Upper lobe of left lung (tissue), 6 donors: ENCODE data around the gene PPP1R12B. TPM values are rescaled to one million over a fixed set of nuclear protein-coding genes. Genes with fewer than 3 reads are reported as not detected.
"Not testable (repeated sequence)": the region's sequence is repeated elsewhere in the genome, so short reads cannot be mapped to it uniquely, and the experiment has no call there.

ENCODE experiments used
- ATAC-seq, 2 donors: fragments of 200-7000 bp; cut with Tn5 transposase; one replicate each; pipeline ENCODE4 v1.9.1; 2022; ENCODE audit warnings: mild to moderate bottlenecking in 2 of 2, moderate library complexity in 2 of 2; ENCODE audit not compliant: low FRiP score in 2 of 2
- DNase-seq, 2 donors: peaks; one replicate each; pipeline ENCODE4 v3.0.0-alpha.2; 2019 to 2020
- H3K27ac ChIP-seq, 4 donors: fragments of 200-600 bp; sonication (generic); one replicate each; pipeline ENCODE4 v1.5.1; 2016 to 2019
- H3K27me3 ChIP-seq, 4 donors: fragments of 200-600 bp; sonication (generic); one replicate each; pipeline ENCODE4 v1.5.1; 2017 to 2019
- H3K36me3 ChIP-seq, 4 donors: fragments of 200-600 bp; sonication (generic); one replicate each; pipeline ENCODE4 v1.5.1; 2016 to 2019
- H3K4me1 ChIP-seq, 4 donors: fragments of 200-600 bp; sonication (generic); one replicate each; pipeline ENCODE4 v1.5.1; 2018 to 2019
- H3K4me3 ChIP-seq, 4 donors: fragments of 200-600 bp; sonication (generic); one replicate each; pipeline ENCODE4 v1.5.1; 2017 to 2019; ENCODE audit warnings: mild to moderate bottlenecking in 2 of 4, moderate library complexity in 1 of 4
- H3K9me3 ChIP-seq, 4 donors: fragments of 200-600 bp; sonication (generic); one replicate each; pipeline ENCODE4 v1.5.1; 2018 to 2019
- CTCF ChIP-seq, 6 experiments: fragments of 450-650 bp in 4 of 6; fragments of 200-600 bp in 2 of 6; sonication (generic) in 2 of 6; IDR thresholded peaks; one replicate each; pipeline ENCODE4 v1.5.1; 2016 to 2019; ENCODE audit warnings: antibody characterized with exemption in 6 of 6
- EP300 ChIP-seq, 4 donors: sonication (generic); formaldehyde crosslinking; IDR thresholded peaks; one replicate each; pipeline ENCODE4 v1.5.1; 2017; ENCODE audit warnings: antibody characterized with exemption in 4 of 4, control low read depth in 2 of 4
- POLR2A ChIP-seq, 4 donors: fragments of 450-650 bp; IDR thresholded peaks; one replicate each; pipeline ENCODE4 v1.5.1; 2016 to 2017; ENCODE audit warnings: antibody characterized with exemption in 4 of 4, mild to moderate bottlenecking in 2 of 4
- POLR2AphosphoS5 ChIP-seq, 2 donors: sonication (generic); formaldehyde crosslinking; IDR thresholded peaks; one replicate each; pipeline ENCODE4 v1.5.1; 2017; ENCODE audit warnings: antibody characterized with exemption in 2 of 2
- WGBS, 2 donors: methylation state at CpG; one replicate each; pipeline ENCODE4 v1.1.5; 2017 to 2018; 5-methylcytosine and 5-hydroxymethylcytosine counted together
- total RNA-seq, 6 donors: library from RNA; depleted of rRNA in 4 of 6; stranded (reverse); fragments of >200 nt in 4 of 6; gene quantifications; one replicate each; pipeline versions ENCODE4 v1.1.0 to v1.2.1, GENCODE V29; 2016 to 2021
- donor health status: DM: no; HTN: no; CAD: no; lungs with moderate emphysema.
- donor health status: DM: no; HTN: yes; CAD: no; lungs with severe emphysema.

PPP1R12B gene
- total RNA-seq, 6 donors from 2014 or later = 27.6 to 120 (median 40.5) TPM

- no peak overlapping the region for H3K4me3 ChIP-seq
- WGBS, 2 donors = 86 to 100% methylated on average over 1 to 3 of the region's 3 CpGs
- no peak for DNase-seq
- H3K4me1 ChIP-seq = peaks cover 3 to 7% (median 5%) of the 10 kb centered on the region in 4 donors
- no peak for TF ChIP-seq POLR2A (IDR thresholded peaks at IDR 0.05)
- TF ChIP-seq POLR2AphosphoS5 (IDR thresholded peaks at IDR 0.05) = no peak
- no peak for TF ChIP-seq EP300 (IDR thresholded peaks at IDR 0.05)
- no peak for TF ChIP-seq CTCF (IDR thresholded peaks at IDR 0.05)
- no peaks in the 10 kb centered on the region for H3K36me3 ChIP-seq
- no peaks in the 10 kb centered on the region for H3K9me3 ChIP-seq
- H3K27ac ChIP-seq = no peak overlapping the region
- H3K27me3 ChIP-seq = no peaks in the 10 kb centered on the region
- no peak for ATAC-seq
Measured at GRCh38 chr1:202621446-202621845, 272.9 kb downstream of the PPP1R12B start.

GRCh38 chr1:202622388-202622787 lies 273.9 kb downstream of the PPP1R12B start:
- TF ChIP-seq POLR2A (IDR thresholded peaks at IDR 0.05) (no peak), CTCF (IDR thresholded peaks at IDR 0.05) (no peak), POLR2AphosphoS5 (IDR thresholded peaks at IDR 0.05) (no peak), EP300 (IDR thresholded peaks at IDR 0.05) (no peak)
- Histone ChIP-seq H3K36me3 (no peaks in the 10 kb centered on the region), H3K9me3 (no peaks in the 10 kb centered on the region), H3K27ac (no peak overlapping the region), H3K4me3 (no peak overlapping the region), H3K4me1 (peaks cover 0 to 5% (median 4%) of the 10 kb centered on the region in 4 donors), H3K27me3 (no peaks in the 10 kb centered on the region)
- ATAC-seq (no peak), DNase-seq (no peak)
- WGBS, 2 donors = 92 to 93% methylated on average over 8 of the region's 8 CpGs

GRCh38 chr1:202623075-202623474 lies 274.6 kb downstream of the PPP1R12B start:
- 82% methylated on average over 5 of the region's 7 CpGs; no CpG with 5 or more reads in 1 of the 2 donors for WGBS, 2 donors
- Histone ChIP-seq H3K27me3 (no peaks in the 10 kb centered on the region), H3K4me3 (no peak overlapping the region), H3K4me1 (peaks cover 0 to 5% (median 4%) of the 10 kb centered on the region in 4 donors), H3K27ac (no peak overlapping the region), H3K9me3 (no peaks in the 10 kb centered on the region), H3K36me3 (no peaks in the 10 kb centered on the region)
- ATAC-seq = no peak
- peak in 1 of 2 donors; percentile 44 for DNase-seq
- TF ChIP-seq CTCF (IDR thresholded peaks at IDR 0.05) (no peak), POLR2A (IDR thresholded peaks at IDR 0.05) (no peak), POLR2AphosphoS5 (IDR thresholded peaks at IDR 0.05) (no peak), EP300 (IDR thresholded peaks at IDR 0.05) (no peak)

GRCh38 chr1:202623476-202623875 lies 275.0 kb downstream of the PPP1R12B start:
- not testable (repeated sequence) for H3K4me3 ChIP-seq

GRCh38 chr1:202624088-202624780 lies 275.7 kb downstream of the PPP1R12B start:
- Histone ChIP-seq H3K9me3 (no peaks in the 10 kb centered on the region), H3K4me3 (no peak overlapping the region), H3K27ac (no peak overlapping the region), H3K36me3 (no peaks in the 10 kb centered on the region), H3K4me1 (peaks cover 4 to 11% (median 7%) of the 10 kb centered on the region in 4 donors), H3K27me3 (no peaks in the 10 kb centered on the region)
- TF ChIP-seq CTCF (IDR thresholded peaks at IDR 0.05) = no peak
- no peak for TF ChIP-seq POLR2A (IDR thresholded peaks at IDR 0.05)
- TF ChIP-seq POLR2AphosphoS5 (IDR thresholded peaks at IDR 0.05) = no peak
- no peak for TF ChIP-seq EP300 (IDR thresholded peaks at IDR 0.05)
- DNase-seq (no peak), ATAC-seq (no peak)
- WGBS, 2 donors = 84 to 90% methylated on average over 7 of the region's 7 CpGs

More at GRCh38 chr1:202623476-202623875, 275.0 kb downstream of the PPP1R12B start:
- WGBS, 2 donors = 81 to 83% methylated on average over 9 to 12 of the region's 12 CpGs
- H3K27me3 ChIP-seq, ATAC-seq, H3K27ac ChIP-seq, H3K9me3 ChIP-seq, DNase-seq, H3K4me1 ChIP-seq, H3K36me3 ChIP-seq: not testable (repeated sequence)
